Colonic mucosa (tissue), 4 donors: ENCODE data around the gene FTO. TPM values are rescaled to one million over a fixed set of nuclear protein-coding genes. Genes with fewer than 3 reads are reported as not detected.

Source experiments
- DNase-seq: peaks from one replicate; pipeline ENCODE4 v3.0.0-alpha.2; 2020
- H3K27ac ChIP-seq: fragments of 200-600 bp; one replicate; pipeline ENCODE4 v1.8.0; 2021
- H3K27me3 ChIP-seq: fragments of 200-600 bp; one replicate; pipeline ENCODE4 v1.8.0; 2021
- H3K36me3 ChIP-seq: fragments of 200-600 bp; one replicate; pipeline ENCODE4 v1.8.0; 2021
- H3K4me1 ChIP-seq: fragments of 200-600 bp; one replicate; pipeline ENCODE4 v1.8.0; 2021; ENCODE audit warnings: mild to moderate bottlenecking
- H3K4me3 ChIP-seq: fragments of 200-600 bp; one replicate; pipeline ENCODE4 v1.8.0; 2021
- H3K9ac ChIP-seq, 2 donors: one replicate each; pipeline ENCODE4 v1.7.0; 2013; ENCODE audit warnings: control low read depth in 2 of 2, low read depth in 2 of 2, low read length in 2 of 2
- H3K9me3 ChIP-seq: fragments of 200-600 bp; one replicate; pipeline ENCODE4 v1.8.0; 2021
- intact Hi-C: fragments of 100-400 bp; cut with DNase I; formaldehyde crosslinking; loops from one replicate; pipeline ENCODE4 v1.14.1; 2022
- total RNA-seq, 2 donors: library from RNA; stranded (reverse); fragmentation: NEBNext Ultra II Directional in 1 of 2; extraction: Animal tissue kit (Norgen Biotek cat#: 25700) in 1 of 2; gene quantifications; one replicate each; pipeline ENCODE4 v1.2.1, GENCODE V29; 2021
- TF ChIP-seq, protein P1 (sequence below): fragments of 200-600 bp; IDR thresholded peaks from one replicate; pipeline ENCODE4 v1.8.0; 2022; ENCODE audit warnings: antibody characterized with exemption, mild to moderate bottlenecking
- donor health status: healthy.
- donor health status: DM: no; HTN: no; CAD: no.
- donor health status: DM: no; HTN: no; CAD: no.

FTO gene
- total RNA-seq, 2 donors from 2014 or later: 38.3 to 39.2 TPM

GRCh38 chr16:54148974-54149373 is 445.0 kb downstream of the FTO start:
- Histone ChIP-seq H3K9me3 (no peaks in the 10 kb centered on the region), H3K36me3 (no peaks in the 10 kb centered on the region), H3K27me3 (no peaks in the 10 kb centered on the region), H3K4me3 (no peak overlapping the region), H3K9ac (no peak overlapping the region), H3K27ac (no peak overlapping the region), H3K4me1 (no peaks in the 10 kb centered on the region)
- no peak for DNase-seq
- intact Hi-C loops: no loop called here
- TF ChIP-seq, protein P1, sequence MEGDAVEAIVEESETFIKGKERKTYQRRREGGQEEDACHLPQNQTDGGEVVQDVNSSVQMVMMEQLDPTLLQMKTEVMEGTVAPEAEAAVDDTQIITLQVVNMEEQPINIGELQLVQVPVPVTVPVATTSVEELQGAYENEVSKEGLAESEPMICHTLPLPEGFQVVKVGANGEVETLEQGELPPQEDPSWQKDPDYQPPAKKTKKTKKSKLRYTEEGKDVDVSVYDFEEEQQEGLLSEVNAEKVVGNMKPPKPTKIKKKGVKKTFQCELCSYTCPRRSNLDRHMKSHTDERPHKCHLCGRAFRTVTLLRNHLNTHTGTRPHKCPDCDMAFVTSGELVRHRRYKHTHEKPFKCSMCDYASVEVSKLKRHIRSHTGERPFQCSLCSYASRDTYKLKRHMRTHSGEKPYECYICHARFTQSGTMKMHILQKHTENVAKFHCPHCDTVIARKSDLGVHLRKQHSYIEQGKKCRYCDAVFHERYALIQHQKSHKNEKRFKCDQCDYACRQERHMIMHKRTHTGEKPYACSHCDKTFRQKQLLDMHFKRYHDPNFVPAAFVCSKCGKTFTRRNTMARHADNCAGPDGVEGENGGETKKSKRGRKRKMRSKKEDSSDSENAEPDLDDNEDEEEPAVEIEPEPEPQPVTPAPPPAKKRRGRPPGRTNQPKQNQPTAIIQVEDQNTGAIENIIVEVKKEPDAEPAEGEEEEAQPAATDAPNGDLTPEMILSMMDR: no peak

- no peak overlapping the region for H3K4me3 ChIP-seq
- TF ChIP-seq, protein P1: no peak
- DNase-seq: no peak
- H3K27me3 ChIP-seq: no peaks in the 10 kb centered on the region
- H3K9me3 ChIP-seq: no peaks in the 10 kb centered on the region
- no peak overlapping the region for H3K27ac ChIP-seq
- H3K4me1 ChIP-seq: no peaks in the 10 kb centered on the region
- intact Hi-C loops: no loop called here
- H3K36me3 ChIP-seq: no peaks in the 10 kb centered on the region
- no peak overlapping the region for H3K9ac ChIP-seq
Measured at GRCh38 chr16:54150861-54151260, 446.9 kb downstream of the FTO start.

DNA sequence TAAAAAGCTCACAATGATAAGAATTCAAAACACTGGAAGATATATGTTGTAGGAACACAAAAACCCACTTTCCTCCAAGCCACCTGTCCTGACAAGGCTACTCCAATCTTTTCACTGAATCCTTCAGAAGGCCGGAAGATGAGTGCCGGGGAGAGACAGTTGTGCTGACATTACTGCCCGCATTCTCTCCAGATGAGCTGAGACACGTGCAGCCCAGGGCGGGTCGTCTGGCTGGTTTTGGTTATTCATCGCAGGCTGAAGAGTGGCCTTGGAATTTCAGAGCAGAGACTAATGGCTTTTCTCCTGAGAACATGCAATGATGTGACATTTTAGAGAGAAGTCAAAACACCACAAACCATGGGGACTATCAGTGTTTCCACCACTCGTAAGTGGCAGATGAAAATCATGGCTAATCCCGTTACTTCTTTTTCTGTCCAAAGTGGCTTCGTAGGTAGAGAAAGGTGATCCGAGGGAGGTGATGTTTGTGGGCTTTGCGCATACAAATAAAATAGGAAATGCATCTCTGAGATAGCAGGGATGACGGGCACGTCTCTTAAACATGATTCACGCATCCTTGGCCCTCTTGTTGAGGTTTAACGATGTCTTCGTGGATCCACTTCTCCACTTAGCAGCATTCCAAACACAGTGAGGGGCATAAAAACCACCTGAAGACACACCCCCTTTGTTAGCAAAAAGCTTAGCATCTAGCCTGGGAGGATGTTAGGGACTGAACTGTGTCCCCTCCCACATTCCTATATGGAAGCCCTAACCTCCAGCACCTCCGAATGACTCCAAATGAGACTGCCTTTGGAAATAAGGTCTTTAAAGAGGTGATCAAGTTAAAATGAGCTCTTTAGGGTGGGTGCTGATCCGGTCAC is 448.6 kb downstream of the FTO start:
- H3K4me1 ChIP-seq: no peaks in the 10 kb centered on the region

GRCh38 chr16:54153240-54153934 is 449.4 kb downstream of the FTO start:
- Histone ChIP-seq H3K27me3 (no peaks in the 10 kb centered on the region), H3K4me3 (no peak overlapping the region), H3K9me3 (no peaks in the 10 kb centered on the region), H3K36me3 (no peaks in the 10 kb centered on the region), H3K4me1 (no peaks in the 10 kb centered on the region), H3K9ac (no peak overlapping the region), H3K27ac (no peak overlapping the region)
- no peak for DNase-seq
- TF ChIP-seq, protein P1: no peak
- intact Hi-C loops: no loop called here

More for the DNA sequence above, 448.6 kb downstream of the FTO start:
- Histone ChIP-seq H3K36me3 (no peaks in the 10 kb centered on the region), H3K27ac (no peak overlapping the region), H3K9ac (no peak overlapping the region), H3K27me3 (no peaks in the 10 kb centered on the region), H3K9me3 (no peaks in the 10 kb centered on the region), H3K4me3 (no peak overlapping the region)
- no peak for DNase-seq
- intact Hi-C loops: no loop called here
- TF ChIP-seq, protein P1: no peak

DNA sequence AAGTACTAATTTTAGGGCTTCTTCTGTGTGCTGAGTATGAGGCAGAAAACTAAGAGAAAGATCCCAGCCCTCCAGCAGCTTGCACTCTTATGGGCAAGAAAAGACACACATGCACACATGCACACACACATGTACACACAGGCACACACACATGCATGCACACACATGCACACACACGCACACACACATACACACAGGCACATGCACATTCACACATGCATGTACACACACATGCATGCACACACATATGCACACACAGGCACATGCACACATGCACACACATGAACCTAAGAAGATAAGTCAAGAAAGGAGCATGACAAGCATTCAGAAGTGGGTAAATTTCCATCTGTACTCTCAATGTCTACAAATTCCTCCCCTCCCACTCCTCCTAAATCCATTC is 452.4 kb downstream of the FTO start:
- Histone ChIP-seq H3K9ac (no peak overlapping the region), H3K4me3 (no peak overlapping the region), H3K27ac (no peak overlapping the region), H3K9me3 (no peaks in the 10 kb centered on the region), H3K4me1 (no peaks in the 10 kb centered on the region), H3K27me3 (no peaks in the 10 kb centered on the region), H3K36me3 (no peaks in the 10 kb centered on the region)
- intact Hi-C loops: no loop called here
- no peak for DNase-seq
- TF ChIP-seq, protein P1: no peak
